ENCODE data around the gene PTPRF.

GRCh38 chr1:43645461-43645860 lies 114.8 kb downstream of the PTPRF start:
- TF ChIP-seq CTCF (IDR thresholded peaks at IDR 0.05) (no peak), ZFX (IDR thresholded peaks at IDR 0.05; ENCODE audit: borderline replicate concordance) (no peak)

Measured in 22Rv1 (cell line).